Transverse colon (tissue), 4 donors: ENCODE results near the gene NPEPL1. TPM values are rescaled to one million over a fixed set of nuclear protein-coding genes. Genes with fewer than 3 reads are reported as not detected.

Experiments
- DNase-seq: peaks from one replicate; pipeline ENCODE4 v3.0.0-alpha.2; 2019
- H3K27ac ChIP-seq, 4 donors: fragments of 200-600 bp; sonication (generic); 2 replicates each; pipeline ENCODE4 v1.5.1; 2016 to 2018; ENCODE audit warnings: inconsistent platforms in 4 of 4
- H3K27me3 ChIP-seq: fragments of 200-600 bp; sonication (generic); 2 replicates; pipeline ENCODE4 v1.5.1; 2017; ENCODE audit warnings: inconsistent platforms
- H3K36me3 ChIP-seq, 4 donors: fragments of 200-600 bp; sonication (generic); 2 replicates each; pipeline ENCODE4 v1.5.1; 2017 to 2019; ENCODE audit warnings: inconsistent platforms in 4 of 4
- H3K4me1 ChIP-seq, 4 donors: fragments of 200-600 bp; sonication (generic); 2 replicates each; pipeline ENCODE4 v1.5.1; 2017 to 2020; ENCODE audit warnings: inconsistent platforms in 4 of 4
- H3K4me3 ChIP-seq, 4 donors: fragments of 200-600 bp; sonication (generic); 1 replicate in 1 of 4; 2 replicates in 3 of 4; pipeline versions ENCODE4 v1.5.1 to v1.6.1; 2017 to 2019; ENCODE audit warnings: inconsistent platforms in 4 of 4
- H3K9me3 ChIP-seq, 2 donors: fragments of 200-600 bp; sonication (generic); 2 replicates each; pipeline ENCODE4 v1.5.1; 2017 to 2019; ENCODE audit warnings: inconsistent platforms in 2 of 2
- EP300 ChIP-seq: sonication (generic); formaldehyde crosslinking; IDR thresholded peaks from one replicate; pipeline ENCODE4 v1.6.1; 2017; ENCODE audit warnings: antibody characterized with exemption, low read depth
- POLR2A ChIP-seq: fragments of 450-650 bp; IDR thresholded peaks from one replicate; pipeline ENCODE4 v1.6.1; 2016; ENCODE audit warnings: antibody characterized with exemption, mild to moderate bottlenecking, moderate library complexity
- POLR2AphosphoS5 ChIP-seq, 3 donors: sonication (generic); formaldehyde crosslinking; IDR thresholded peaks; one replicate each; pipeline ENCODE4 v1.6.1; 2016; ENCODE audit warnings: antibody characterized with exemption in 3 of 3
- WGBS, 2 donors: methylation state at CpG; one replicate each; pipeline ENCODE4 v1.1.5; 2018; ENCODE audit warnings: low coverage in 1 of 2; 5-methylcytosine and 5-hydroxymethylcytosine counted together
- in situ Hi-C, 4 donors: fragments of 200-750 bp; cut with MboI; loops; one replicate each; pipeline versions ENCODE4 v1.15.0 to v1.15.1; 2017; ENCODE audit warnings: low sequenced_read_pairs in 3 of 4, low pct_ligation_motif_present in 1 of 4, low pct_unique_long_range_greater_than_20kb in 1 of 4
- intact Hi-C: fragments of 100-400 bp; cut with DNase I; formaldehyde crosslinking; loops from one replicate; pipeline ENCODE4 v1.15.1; 2023; ENCODE audit warnings: low total_unique reads
- total RNA-seq, 4 donors: library from RNA; depleted of rRNA; stranded (reverse); fragments of >200 nt; gene quantifications; one replicate each; pipeline ENCODE4 v1.1.0, GENCODE V29; 2016
- TF ChIP-seq, protein P1 (sequence below), 5 experiments: fragments of 200-600 bp in 3 of 5; fragments of 450-650 bp in 2 of 5; sonication (generic) in 3 of 5; IDR thresholded peaks; 1 replicate in 2 of 5; 2 replicates in 3 of 5; pipeline ENCODE4 v1.5.1; 2016 to 2017; ENCODE audit warnings: antibody characterized with exemption in 5 of 5, inconsistent platforms in 3 of 5, mild to moderate bottlenecking in 2 of 5, moderate library complexity in 1 of 5

Gene NPEPL1
- total RNA-seq, 4 donors from 2014 or later: 33.3 to 109 (median 66.9) TPM

- H3K4me1 ChIP-seq: peaks cover 2 to 23% (median 21%) of the 10 kb centered on the region in 4 donors
- in situ Hi-C loops: loop anchor here in 2 of 4 donors (25.0 kb wide), 3 partner anchors 213 to 412 kb away; partner anchors contain the start of genes ANKRD60 (in 2 of the 2), ATP5F1E (in 1 of the 2), GNAS (in 1 of the 2) and GNAS-AS1 (in 1 of the 2)
These were observed 43.1 kb upstream of the NPEPL1 start for GRCh38 chr20:58649288-58650180.

GRCh38 chr20:58650181-58650775 is 42.3 kb upstream of the NPEPL1 start:
- TF ChIP-seq, protein P1, sequence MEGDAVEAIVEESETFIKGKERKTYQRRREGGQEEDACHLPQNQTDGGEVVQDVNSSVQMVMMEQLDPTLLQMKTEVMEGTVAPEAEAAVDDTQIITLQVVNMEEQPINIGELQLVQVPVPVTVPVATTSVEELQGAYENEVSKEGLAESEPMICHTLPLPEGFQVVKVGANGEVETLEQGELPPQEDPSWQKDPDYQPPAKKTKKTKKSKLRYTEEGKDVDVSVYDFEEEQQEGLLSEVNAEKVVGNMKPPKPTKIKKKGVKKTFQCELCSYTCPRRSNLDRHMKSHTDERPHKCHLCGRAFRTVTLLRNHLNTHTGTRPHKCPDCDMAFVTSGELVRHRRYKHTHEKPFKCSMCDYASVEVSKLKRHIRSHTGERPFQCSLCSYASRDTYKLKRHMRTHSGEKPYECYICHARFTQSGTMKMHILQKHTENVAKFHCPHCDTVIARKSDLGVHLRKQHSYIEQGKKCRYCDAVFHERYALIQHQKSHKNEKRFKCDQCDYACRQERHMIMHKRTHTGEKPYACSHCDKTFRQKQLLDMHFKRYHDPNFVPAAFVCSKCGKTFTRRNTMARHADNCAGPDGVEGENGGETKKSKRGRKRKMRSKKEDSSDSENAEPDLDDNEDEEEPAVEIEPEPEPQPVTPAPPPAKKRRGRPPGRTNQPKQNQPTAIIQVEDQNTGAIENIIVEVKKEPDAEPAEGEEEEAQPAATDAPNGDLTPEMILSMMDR (IDR thresholded peaks at IDR 0.05): no peak
- TF ChIP-seq EP300: no peak
- DNase-seq: no peak
- Histone ChIP-seq H3K27ac (peak overlapping the region; percentile 96 to 99 (median 98)), H3K4me1 (peaks cover 6 to 30% (median 23%) of the 10 kb centered on the region in 4 donors), H3K27me3 (no peaks in the 10 kb centered on the region), H3K9me3 (no peaks in the 10 kb centered on the region), H3K4me3 (peak overlapping the region; percentile 28 to 95 (median 76)), H3K36me3 (no peaks in the 10 kb centered on the region)
- in situ Hi-C loops: loop anchor here in 2 of 4 donors (25.0 kb wide), 3 partner anchors 212 to 413 kb away; partner anchors contain the start of genes ANKRD60 (in 2 of the 2), ATP5F1E (in 1 of the 2), GNAS (in 1 of the 2) and GNAS-AS1 (in 1 of the 2)
- 0 to 2% methylated on average over 12 to 21 of the region's 62 CpGs for WGBS, 2 donors
- intact Hi-C loops: loop anchor here (2.0 to 10.0 kb wide), 3 partner anchors 169 to 415 kb away; no protein-coding TSS in a partner anchor

More at GRCh38 chr20:58649288-58650180, 43.1 kb upstream of the NPEPL1 start:
- Histone ChIP-seq H3K36me3 (no peaks in the 10 kb centered on the region), H3K4me3 (peak overlapping the region; percentile 28 to 95 (median 76)), H3K27ac (peak overlapping the region; percentile 96 to 99 (median 98)), H3K9me3 (no peaks in the 10 kb centered on the region), H3K27me3 (no peaks in the 10 kb centered on the region)
- peak; percentile 28 for DNase-seq
- 50 to 56% methylated on average over 11 to 71 of the region's 73 CpGs for WGBS, 2 donors
- TF ChIP-seq POLR2A (no peak), POLR2AphosphoS5 (IDR thresholded peaks at IDR 0.05) (no peak), EP300 (no peak)
- TF ChIP-seq, protein P1 (IDR thresholded peaks at IDR 0.05): no peak
- intact Hi-C loops: loop anchor here (2.0 to 10.0 kb wide), 3 partner anchors 169 to 415 kb away; no protein-coding TSS in a partner anchor

GRCh38 chr20:58650776-58651558 is 41.6 kb upstream of the NPEPL1 start, which contains the start of gene STX16:
STX16 (plus strand) TSS chr20:58651283; CDS start chr20:58652007, 724 bp downstream.
- no peaks in the 10 kb centered on the region for H3K9me3 ChIP-seq
- no peaks in the 10 kb centered on the region for H3K36me3 ChIP-seq
- in situ Hi-C loops (loop anchor here in 2 of 4 donors (25.0 kb wide), 3 partner anchors 211 to 414 kb away; partner anchors contain the start of genes ANKRD60 (in 2 of the 2), ATP5F1E (in 1 of the 2), GNAS (in 1 of the 2) and GNAS-AS1 (in 1 of the 2)), intact Hi-C loops (loop anchor here (2.0 to 10.0 kb wide), 3 partner anchors 170 to 416 kb away; no protein-coding TSS in a partner anchor)
- TF ChIP-seq, protein P1 (IDR thresholded peaks at IDR 0.05): peak; percentile 54 to 90 (median 72)
- no peak for TF ChIP-seq EP300
- TF ChIP-seq POLR2A: peak; percentile 87
- peak; percentile 81 to 89 (median 88) for TF ChIP-seq POLR2AphosphoS5 (IDR thresholded peaks at IDR 0.05)
- H3K4me3 ChIP-seq: peak within 1 kb of the TSS; percentile 62 to 98 (median 92)
- H3K4me1 ChIP-seq: peaks cover 10 to 37% (median 23%) of the 10 kb centered on the region in 4 donors
- peak; percentile 93 for DNase-seq
- no peaks in the 10 kb centered on the region for H3K27me3 ChIP-seq
- peak within 1 kb of the TSS; percentile 96 to 99 (median 98) for H3K27ac ChIP-seq
- 0% methylated on average over 49 of the region's 49 CpGs; no CpG with 5 or more reads in 1 of the 2 donors for WGBS, 2 donors
